Urinary bladder (tissue), 4 donors: ENCODE measurements around the gene QRFP. TPM values are rescaled to one million over a fixed set of nuclear protein-coding genes. Genes with fewer than 3 reads are reported as not detected.

Experiments
- DNase-seq: peaks from one replicate; pipeline ENCODE4 v3.0.0-alpha.2; 2015; ENCODE audit errors: extremely low spot score
- H3K27ac ChIP-seq: one replicate; pipeline ENCODE4 v1.5.1; 2013; ENCODE audit warnings: low read depth, mild to moderate bottlenecking, moderate library complexity
- H3K36me3 ChIP-seq: one replicate; pipeline ENCODE4 v1.6.1; 2013; ENCODE audit warnings: mild to moderate bottlenecking, moderate library complexity; ENCODE audit not compliant: insufficient read depth
- H3K4me1 ChIP-seq: one replicate; pipeline ENCODE4 v1.6.1; 2013; ENCODE audit warnings: mild to moderate bottlenecking, moderate library complexity; ENCODE audit not compliant: insufficient read depth
- H3K4me3 ChIP-seq: one replicate; pipeline ENCODE4 v1.5.1; 2013; ENCODE audit warnings: low read depth, low read length
- WGBS: extraction: QIAGEN DNeasy Blood & Tissue Kit; methylation state at CpG from one replicate; pipeline ENCODE4 v1.1.7; 2013; 5-methylcytosine and 5-hydroxymethylcytosine counted together
- polyA plus RNA-seq: library from polyadenylated mRNA; stranded (reverse); fragments of 200-250 nt; gene quantifications from one replicate; pipeline ENCODE4 v1.2.3, GENCODE V29; 2013
- total RNA-seq: library from RNA; depleted of rRNA; stranded (reverse); fragments of >200 nt; gene quantifications from one replicate; pipeline ENCODE4 v1.2.3, GENCODE V29; 2014
- donor health status: healthy with polysubstance abuse.
- donor health status: healthy.

Gene QRFP
- total and polyA plus RNA-seq, 2 donors, result 0.15 TPM; not detected in 1

DNA sequence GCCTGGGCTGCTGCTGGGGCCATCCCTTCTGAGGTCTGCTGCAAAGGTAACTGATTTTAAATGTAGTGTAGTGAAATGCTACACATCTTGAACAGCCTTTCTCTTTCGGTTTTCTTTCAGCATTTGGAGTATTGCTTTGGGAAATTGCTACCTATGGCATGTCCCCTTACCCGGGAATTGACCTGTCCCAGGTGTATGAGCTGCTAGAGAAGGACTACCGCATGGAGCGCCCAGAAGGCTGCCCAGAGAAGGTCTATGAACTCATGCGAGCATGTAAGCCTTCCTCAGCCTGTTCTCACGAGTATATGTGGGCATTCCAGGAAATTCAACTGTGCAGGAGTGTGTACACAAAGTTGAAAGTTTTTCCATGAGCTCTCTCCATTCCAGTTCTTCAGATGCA is 18.3 kb downstream of the QRFP start:
- no peak overlapping the region for H3K4me3 ChIP-seq
- H3K36me3 ChIP-seq, result peaks cover 9% of the 10 kb centered on the region
- H3K27ac ChIP-seq, result no peak overlapping the region
- 91% methylated on average over 6 of the region's 6 CpGs for WGBS
- no peaks in the 10 kb centered on the region for H3K4me1 ChIP-seq
- DNase-seq, result no peak

DNA sequence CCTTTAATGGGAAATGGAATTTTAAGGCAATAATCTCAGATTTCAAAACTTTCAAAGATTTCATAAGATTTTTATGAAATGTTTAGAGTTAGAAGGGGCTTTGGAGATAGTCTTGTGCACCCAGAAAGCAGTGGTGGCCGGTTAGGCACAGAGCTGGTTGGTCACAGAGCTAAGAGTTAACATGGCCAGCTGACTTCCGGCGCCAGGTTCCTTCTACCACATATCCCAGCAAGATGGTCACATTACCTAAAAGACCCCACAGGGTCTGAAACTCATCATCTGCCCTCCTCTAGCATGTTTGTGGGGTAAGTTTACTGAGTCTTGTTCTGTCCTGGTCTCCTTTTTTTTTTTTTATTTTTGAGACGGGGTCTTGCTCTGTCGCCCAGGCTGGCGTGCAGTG is 19.3 kb downstream of the QRFP start:
- peaks cover 9% of the 10 kb centered on the region for H3K36me3 ChIP-seq
- 95% methylated on average over 6 of the region's 6 CpGs for WGBS
- DNase-seq, result no peak
- no peak overlapping the region for H3K27ac ChIP-seq
- H3K4me3 ChIP-seq, result no peak overlapping the region
- H3K4me1 ChIP-seq, result no peaks in the 10 kb centered on the region

DNA sequence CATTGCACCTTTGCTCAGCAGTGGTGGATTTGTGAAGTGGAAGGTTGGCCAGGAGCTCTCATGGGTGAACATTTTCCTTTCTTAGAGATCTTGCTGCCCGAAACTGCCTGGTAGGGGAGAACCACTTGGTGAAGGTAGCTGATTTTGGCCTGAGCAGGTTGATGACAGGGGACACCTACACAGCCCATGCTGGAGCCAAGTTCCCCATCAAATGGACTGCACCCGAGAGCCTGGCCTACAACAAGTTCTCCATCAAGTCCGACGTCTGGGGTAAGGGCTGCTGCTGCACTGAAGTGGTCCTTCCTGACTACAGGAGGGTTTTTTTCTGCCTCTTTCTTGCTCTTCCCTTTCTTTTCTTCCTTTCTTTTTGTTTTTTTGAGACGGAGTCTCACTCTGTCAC is 21.8 kb downstream of the QRFP start:
- Histone ChIP-seq H3K36me3 (peaks cover 10% of the 10 kb centered on the region), H3K4me1 (no peaks in the 10 kb centered on the region), H3K27ac (no peak overlapping the region), H3K4me3 (no peak overlapping the region)
- no peak for DNase-seq
- WGBS, result 84% methylated on average over 5 of the region's 5 CpGs

DNA sequence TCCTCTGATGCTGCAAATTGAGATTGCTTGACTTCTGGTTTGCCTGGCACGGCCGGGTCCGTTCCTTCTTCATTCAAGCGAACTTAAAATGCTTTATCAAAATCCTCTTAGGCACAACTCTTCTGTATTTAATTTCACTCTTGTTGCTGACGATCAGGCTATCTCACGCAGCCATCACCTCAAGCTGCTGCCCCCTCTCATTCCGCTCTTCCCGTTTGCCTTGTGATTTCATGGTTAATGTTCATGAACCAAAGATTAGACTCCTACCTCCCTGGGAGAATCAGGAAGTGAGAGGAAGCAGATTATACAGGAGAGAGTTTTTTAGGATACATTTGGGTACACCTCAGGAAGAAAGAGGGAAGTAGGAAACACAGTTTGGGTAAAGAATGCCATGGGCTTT is 22.6 kb downstream of the QRFP start:
- H3K4me1 ChIP-seq, result no peaks in the 10 kb centered on the region
- peaks cover 10% of the 10 kb centered on the region for H3K36me3 ChIP-seq
- no peak overlapping the region for H3K27ac ChIP-seq
- DNase-seq, result no peak
- 89% methylated on average over 8 of the region's 8 CpGs for WGBS
- H3K4me3 ChIP-seq, result no peak overlapping the region

DNA sequence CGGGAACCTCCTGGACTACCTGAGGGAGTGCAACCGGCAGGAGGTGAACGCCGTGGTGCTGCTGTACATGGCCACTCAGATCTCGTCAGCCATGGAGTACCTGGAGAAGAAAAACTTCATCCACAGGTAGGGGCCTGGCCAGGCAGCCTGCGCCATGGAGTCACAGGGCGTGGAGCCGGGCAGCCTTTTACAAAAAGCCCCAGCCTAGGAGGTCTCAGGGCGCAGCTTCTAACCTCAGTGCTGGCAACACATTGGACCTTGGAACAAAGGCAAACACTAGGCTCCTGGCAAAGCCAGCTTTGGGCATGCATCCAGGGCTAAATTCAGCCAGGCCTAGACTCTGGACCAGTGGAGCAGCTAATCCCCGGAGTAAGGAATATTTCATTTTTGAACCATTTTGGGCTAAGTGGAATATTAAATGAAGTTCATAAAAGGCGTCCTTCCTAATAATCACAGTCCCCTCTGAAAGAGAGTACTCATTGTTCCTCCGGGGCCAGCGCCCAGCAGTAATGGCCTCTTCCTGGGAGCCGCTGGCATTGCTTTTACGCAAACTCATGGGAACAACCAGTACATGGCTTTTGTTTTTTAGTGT is 23.6 kb downstream of the QRFP start:
- Histone ChIP-seq H3K36me3 (peaks cover 8% of the 10 kb centered on the region), H3K4me3 (no peak overlapping the region), H3K4me1 (no peaks in the 10 kb centered on the region), H3K27ac (no peak overlapping the region)
- no peak for DNase-seq
- 66% methylated on average over 15 of the region's 15 CpGs for WGBS

DNA sequence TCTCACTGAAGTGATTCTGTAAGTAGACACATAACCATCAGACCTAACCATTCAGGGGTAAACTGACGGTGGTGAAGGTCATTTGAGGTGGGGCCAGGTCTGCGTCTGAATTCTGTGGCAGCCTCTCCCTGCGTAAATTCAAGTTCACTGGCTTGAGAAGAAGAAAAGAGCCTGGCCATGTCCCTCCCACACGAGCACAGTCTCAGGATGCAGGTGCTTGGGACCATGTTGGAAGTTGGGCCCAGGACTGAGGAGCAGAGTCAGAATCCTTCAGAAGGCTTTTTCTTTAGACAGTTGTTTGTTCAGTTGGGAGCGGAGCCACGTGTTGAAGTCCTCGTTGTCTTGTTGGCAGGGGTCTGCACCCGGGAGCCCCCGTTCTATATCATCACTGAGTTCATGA is 24.1 kb downstream of the QRFP start:
- no peak for DNase-seq
- H3K27ac ChIP-seq, result no peak overlapping the region
- H3K36me3 ChIP-seq, result peaks cover 10% of the 10 kb centered on the region
- no peaks in the 10 kb centered on the region for H3K4me1 ChIP-seq
- WGBS, result 73% methylated on average over 9 of the region's 9 CpGs
- no peak overlapping the region for H3K4me3 ChIP-seq

DNA sequence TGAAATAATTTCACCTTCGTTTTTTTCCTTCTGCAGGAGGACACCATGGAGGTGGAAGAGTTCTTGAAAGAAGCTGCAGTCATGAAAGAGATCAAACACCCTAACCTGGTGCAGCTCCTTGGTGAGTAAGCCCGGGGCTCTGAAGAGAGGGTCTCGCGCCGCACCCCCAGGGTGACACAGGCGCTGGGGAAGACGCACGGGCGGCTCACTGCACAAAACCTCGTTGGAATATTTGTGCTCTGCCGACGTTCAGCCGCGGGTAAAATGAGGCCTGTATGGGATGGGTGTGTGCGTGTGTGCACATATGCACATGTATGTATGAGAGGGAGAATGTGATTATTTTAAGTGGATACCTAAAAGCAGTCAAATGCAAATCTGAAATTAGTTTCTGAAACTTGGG is 24.5 kb downstream of the QRFP start:
- Histone ChIP-seq H3K4me3 (no peak overlapping the region), H3K27ac (no peak overlapping the region), H3K36me3 (peaks cover 10% of the 10 kb centered on the region), H3K4me1 (no peaks in the 10 kb centered on the region)
- 93% methylated on average over 15 of the region's 15 CpGs for WGBS
- no peak for DNase-seq

DNA sequence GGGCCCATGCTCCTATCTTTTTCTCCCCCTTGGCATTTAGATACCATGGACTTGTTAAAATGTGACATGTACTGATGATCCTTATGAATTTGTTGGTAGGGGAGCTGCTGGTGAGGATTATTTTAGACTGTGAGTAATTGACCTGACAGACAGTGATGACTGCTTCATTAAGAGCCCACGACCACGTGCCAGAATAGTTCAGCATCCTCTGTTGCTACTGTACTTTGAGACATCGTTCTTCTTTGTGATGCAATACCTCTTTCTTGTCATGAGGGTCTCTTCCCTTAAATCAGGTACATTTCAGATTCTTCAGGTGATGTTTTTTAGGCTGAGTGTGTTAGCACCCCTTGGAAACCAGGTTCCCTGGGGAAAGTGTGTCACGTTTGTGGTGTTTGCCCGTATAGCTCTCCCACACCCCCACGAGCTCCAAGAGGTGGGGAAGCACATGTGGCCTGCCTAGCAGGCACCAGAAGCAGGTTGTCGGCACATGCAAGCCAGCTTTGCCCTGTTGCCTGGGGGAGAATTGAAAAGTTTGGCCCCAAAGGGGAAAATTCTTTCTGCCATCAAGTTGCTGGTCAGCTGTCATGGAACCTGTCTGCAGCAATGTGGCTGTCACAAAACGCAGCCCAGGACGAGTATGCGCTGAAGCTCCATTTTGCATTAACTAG is 25.1 kb downstream of the QRFP start:
- Histone ChIP-seq H3K4me3 (no peak overlapping the region), H3K27ac (no peak overlapping the region), H3K36me3 (peaks cover 10% of the 10 kb centered on the region), H3K4me1 (no peaks in the 10 kb centered on the region)
- WGBS, result 79% methylated on average over 10 of the region's 10 CpGs
- no peak for DNase-seq

DNA sequence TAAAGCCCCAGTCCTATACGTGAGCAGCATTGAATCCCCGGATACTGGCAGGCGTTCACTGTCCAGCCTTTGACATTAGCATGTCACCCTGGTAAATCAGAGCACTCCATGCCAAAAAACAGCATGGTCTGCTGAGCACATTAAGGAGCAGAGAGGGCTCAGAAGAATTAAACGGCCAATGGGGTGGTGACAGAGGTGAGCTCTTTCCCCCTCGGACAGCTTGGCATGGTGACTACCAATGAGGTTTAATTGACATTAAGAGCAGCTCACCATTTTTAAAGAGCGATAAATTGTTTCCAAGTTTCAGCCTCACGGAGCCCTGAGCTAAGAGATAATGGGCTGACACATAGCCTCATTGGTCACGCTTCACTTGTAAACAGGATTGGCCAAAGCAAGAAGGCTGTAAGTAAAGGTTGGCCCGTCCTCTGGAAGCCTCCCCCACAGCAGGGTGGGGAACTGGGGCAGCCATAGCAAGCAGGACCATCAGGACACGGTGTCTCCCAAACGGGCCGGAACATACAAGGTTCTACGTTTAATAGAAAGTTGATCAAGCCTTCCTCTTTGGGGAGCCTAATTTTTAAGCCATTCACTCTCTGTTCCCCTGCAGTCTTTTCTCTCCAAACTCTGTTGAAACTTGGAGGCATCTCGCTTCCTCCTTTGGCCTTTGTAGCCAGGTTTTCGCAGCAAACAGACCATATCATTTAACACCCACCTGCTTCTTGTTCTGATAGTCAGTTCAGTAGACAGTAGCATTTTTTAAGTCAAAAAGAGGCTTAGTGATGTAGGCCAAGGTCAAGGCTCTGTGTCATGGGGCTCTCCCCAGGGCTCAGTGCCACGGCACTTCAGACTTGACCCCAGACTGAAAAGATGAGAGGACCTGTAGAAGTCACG is 25.9 kb downstream of the QRFP start:
- Histone ChIP-seq H3K27ac (no peak overlapping the region), H3K36me3 (peaks cover 10% of the 10 kb centered on the region), H3K4me3 (no peak overlapping the region), H3K4me1 (no peaks in the 10 kb centered on the region)
- 70% methylated on average over 17 of the region's 17 CpGs for WGBS
- DNase-seq, result no peak

DNA sequence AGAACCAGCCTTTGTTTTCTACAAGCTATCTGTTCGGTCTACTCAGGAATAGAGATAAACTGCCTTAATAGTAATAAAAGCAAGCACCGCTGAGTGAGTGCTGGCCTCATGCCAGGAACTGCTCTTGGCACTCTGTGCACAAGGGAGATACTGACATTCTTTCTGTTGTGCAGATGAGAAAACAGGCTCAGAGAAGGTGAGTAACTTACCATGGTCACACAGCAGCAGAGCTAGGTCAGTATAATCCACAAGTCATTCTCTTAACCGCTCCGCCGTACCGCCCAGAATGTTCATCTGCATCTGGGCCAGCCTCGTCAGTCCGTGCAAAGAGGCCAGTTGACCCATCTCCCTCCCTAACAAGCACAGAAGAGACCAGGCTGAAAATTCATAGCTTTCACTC is 27.4 kb downstream of the QRFP start:
- H3K36me3 ChIP-seq, result peaks cover 10% of the 10 kb centered on the region
- DNase-seq, result no peak
- WGBS, result 63% methylated on average over 8 of the region's 8 CpGs
- no peak overlapping the region for H3K27ac ChIP-seq
- H3K4me1 ChIP-seq, result no peaks in the 10 kb centered on the region
- no peak overlapping the region for H3K4me3 ChIP-seq

DNA sequence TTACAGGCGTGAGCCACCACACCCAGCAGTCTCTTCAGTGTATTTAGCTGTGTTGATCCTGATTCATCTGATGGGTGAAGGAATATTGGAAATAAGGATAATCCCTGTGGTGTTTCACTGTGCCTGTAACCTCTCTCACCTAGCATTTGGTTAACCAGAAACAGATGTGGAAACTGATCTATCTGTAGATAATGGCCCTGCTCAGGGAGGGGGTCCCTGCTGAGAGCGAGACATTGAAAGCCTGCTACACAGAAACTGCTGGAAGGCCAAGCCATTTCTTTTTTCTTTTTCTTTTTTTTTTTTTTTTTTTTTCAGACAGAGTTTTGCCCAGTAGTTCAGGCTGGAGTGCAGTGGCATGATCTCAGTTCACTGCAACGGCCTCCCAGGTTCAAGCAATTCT is 28.4 kb downstream of the QRFP start:
- Histone ChIP-seq H3K4me1 (no peaks in the 10 kb centered on the region), H3K27ac (no peak overlapping the region), H3K4me3 (no peak overlapping the region), H3K36me3 (peaks cover 5% of the 10 kb centered on the region)
- no peak for DNase-seq
- 92% methylated on average over 3 of the region's 3 CpGs for WGBS

DNA sequence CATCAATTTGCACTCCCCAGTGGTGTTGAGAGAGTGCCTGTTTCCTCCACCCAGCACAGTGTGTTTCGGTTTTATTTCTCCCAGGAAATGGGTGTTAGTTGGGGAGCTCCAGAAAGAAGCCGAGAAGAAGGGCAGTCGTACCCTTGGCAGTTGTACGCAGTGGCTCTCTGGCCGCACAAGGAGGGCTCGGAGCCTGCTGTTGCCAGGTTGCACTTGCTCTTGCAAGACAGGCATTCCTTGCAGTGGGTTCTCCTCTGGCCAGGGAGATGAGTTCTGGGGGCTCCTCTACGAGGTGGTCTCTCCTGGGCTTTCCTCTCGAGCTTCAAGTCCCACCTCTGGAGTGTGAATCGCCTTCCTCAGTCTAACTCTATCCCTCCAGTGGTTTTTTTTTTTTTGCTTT is 29.1 kb downstream of the QRFP start:
- Histone ChIP-seq H3K4me1 (no peaks in the 10 kb centered on the region), H3K4me3 (no peak overlapping the region), H3K36me3 (peaks cover 5% of the 10 kb centered on the region), H3K27ac (no peak overlapping the region)
- no peak for DNase-seq
- 82% methylated on average over 9 of the region's 9 CpGs for WGBS

DNA sequence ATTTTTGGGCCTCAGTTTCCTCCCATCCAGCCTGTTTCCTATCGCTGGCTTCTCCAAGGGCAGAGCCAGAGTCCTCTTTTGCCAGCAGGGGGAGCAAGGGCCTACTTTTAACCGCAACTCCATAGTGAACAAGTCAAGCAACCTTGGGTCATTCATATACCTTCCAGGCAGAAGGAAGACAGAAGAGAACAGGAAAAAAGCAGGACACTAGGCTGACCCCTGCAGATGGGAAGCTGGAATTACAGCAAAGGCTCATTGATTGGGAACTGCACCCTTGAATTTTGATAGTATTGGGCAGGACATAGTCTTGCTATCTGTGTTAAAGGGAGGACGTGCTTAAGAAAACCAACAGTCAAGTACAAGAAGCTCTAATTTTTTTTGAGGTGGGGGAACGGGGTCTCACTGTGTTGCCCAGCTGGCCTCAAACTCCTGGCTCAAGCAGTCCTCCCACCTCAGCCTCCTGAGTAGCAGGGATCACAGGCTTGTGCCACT is 30.1 kb downstream of the QRFP start:
- Histone ChIP-seq H3K27ac (no peak overlapping the region), H3K36me3 (peaks cover 2% of the 10 kb centered on the region), H3K4me3 (no peak overlapping the region), H3K4me1 (no peaks in the 10 kb centered on the region)
- WGBS, result 42% methylated on average over 4 of the region's 4 CpGs
- peak; percentile 66 for DNase-seq

DNA sequence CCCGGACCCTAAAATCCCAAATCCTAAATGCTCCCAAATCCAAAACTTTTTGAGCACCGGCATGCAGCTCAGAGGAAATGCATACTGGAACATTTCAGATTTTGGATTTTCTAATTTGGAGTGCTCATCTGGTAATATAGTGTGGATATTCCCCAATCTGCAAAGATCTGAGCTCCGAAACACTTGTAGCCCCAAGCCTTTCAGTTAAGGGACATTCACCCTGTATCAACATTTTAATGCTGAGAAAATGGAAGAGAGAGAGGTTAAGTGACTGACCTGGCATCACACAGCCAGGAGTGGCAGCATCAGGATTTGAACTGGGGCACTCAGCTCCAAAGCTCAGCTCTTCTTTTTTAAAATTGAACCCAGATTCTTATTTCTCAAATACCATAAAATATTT is 30.7 kb downstream of the QRFP start:
- no peak overlapping the region for H3K4me3 ChIP-seq
- peaks cover 2% of the 10 kb centered on the region for H3K36me3 ChIP-seq
- DNase-seq, result no peak
- 94% methylated on average over 3 of the region's 3 CpGs for WGBS
- H3K27ac ChIP-seq, result no peak overlapping the region
- H3K4me1 ChIP-seq, result no peaks in the 10 kb centered on the region
